ENCODE data around the gene TRMT1.

The TRMT1 gene

DNA sequence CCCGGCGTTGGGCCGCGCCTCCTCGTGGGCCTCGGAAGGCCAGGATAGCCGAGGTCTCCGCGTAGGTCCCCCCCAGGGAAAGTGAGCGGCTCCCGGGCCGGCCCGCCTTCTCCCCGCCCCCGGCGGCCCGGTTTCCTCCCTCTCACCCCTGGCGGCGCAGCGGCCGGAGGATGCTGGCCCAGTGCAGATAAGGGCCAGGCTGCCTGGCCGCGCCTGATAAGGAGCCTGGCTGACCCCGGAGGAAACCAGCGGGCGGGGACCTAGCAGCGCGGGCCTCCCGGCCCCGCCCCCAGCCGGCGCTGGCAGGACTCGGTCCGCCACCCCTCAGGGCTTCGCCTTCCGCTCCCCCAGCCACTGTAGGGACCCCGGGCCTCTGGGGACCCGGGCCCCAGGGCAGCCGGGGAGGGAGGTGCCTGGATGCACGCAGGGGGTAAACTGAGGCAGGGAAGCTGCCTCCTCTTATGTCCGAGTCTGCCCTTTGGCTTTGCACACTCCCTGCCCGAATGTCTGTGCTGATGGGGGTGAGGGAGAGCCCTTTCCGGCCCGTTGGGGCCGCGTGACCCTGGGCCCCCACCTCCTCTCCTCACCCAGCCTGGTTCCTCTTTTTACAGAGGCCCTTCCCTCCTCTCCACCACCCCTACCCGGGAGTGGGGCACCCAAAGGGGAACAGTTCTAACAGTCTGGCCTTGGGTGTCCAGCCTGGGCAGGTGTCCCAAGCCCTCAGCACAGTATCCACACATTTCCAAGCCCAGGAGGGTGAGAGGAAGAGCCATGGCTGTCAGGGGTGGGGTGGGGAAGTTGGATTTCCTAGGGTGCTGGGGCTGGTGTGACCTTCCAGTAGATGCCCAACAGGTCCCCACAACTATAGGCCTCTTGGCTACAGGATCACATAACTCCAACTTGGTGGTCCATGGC lies 13.6 kb downstream of the TRMT1 start, which contains the start of gene LYL1:
TSS of gene LYL1 (minus strand) at position 193 of the 915 bp plus-strand sequence. CDS start 1,687 bp downstream, outside the sequence.
- H3K27ac ChIP-seq, result peak within 1 kb of the TSS; percentile 85 to 95
- DNase-seq (ENCODE audit: low spot score), result peak; percentile 89
- TF ChIP-seq, protein P1, sequence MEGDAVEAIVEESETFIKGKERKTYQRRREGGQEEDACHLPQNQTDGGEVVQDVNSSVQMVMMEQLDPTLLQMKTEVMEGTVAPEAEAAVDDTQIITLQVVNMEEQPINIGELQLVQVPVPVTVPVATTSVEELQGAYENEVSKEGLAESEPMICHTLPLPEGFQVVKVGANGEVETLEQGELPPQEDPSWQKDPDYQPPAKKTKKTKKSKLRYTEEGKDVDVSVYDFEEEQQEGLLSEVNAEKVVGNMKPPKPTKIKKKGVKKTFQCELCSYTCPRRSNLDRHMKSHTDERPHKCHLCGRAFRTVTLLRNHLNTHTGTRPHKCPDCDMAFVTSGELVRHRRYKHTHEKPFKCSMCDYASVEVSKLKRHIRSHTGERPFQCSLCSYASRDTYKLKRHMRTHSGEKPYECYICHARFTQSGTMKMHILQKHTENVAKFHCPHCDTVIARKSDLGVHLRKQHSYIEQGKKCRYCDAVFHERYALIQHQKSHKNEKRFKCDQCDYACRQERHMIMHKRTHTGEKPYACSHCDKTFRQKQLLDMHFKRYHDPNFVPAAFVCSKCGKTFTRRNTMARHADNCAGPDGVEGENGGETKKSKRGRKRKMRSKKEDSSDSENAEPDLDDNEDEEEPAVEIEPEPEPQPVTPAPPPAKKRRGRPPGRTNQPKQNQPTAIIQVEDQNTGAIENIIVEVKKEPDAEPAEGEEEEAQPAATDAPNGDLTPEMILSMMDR (IDR thresholded peaks at IDR 0.05), result no peak

DNA sequence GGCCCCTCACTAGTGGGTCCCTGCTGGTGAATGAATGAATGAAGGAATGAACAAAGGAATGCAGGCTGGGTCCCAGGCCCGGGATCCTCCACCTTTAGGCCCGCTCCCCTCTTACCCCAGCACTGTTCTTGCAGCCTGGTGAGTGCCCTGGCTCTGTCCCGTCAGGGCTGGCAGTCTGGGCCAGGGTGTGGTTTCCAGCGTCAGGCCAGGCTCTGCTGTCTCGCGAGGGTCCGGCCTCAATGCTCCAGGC lies 14.2 kb downstream of the TRMT1 start:
- TF ChIP-seq, protein P1 (IDR thresholded peaks at IDR 0.05), result no peak
- Histone ChIP-seq H3K4me3 (peak overlapping the region; percentile 69), H3K27ac (peak overlapping the region; percentile 85 to 95)
- DNase-seq (ENCODE audit: low spot score), result no peak

More for the DNA sequence above, 13.6 kb downstream of the TRMT1 start, which contains the start of gene LYL1:
- H3K4me3 ChIP-seq, result peak within 1 kb of the TSS; percentile 69

DNA sequence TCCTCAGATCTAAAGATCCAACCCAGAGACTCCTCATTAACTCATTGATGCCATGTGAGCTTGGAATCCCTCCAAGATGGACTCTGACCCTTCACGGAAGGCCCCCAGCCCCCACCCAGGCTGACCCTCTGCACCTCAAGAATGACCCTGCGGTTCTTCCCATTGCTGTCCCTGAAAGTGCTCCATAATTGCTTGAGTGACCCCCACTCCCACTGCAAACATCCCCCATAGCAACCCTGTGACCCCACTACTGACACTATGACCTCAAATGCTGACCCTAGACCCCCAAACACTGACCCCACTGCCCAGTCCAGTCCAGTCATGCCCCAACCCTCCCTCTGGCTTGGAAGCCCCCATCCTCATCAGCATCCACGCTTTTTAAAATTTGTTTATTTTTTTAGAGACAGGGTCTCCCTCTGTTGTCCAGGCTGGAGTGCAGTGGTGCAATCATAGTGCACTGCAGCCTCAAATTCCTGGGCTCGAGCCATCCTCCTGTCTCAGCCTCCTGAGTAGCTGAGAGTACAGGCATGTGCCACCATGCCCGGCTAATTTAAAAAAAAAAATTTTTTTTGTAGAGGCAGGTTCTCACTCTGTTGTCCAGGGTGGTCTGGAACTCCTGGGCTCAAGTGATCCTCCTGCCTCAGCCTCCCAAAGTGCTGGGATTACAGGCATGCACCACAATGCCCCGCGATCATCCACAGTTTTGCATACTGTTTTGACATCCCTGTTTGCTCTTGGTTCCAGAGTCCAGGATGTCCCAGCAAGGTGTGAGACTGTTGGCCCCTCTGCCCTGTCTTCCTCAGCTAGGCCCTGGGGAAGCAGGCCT lies 14.7 kb downstream of the TRMT1 start:
- TF ChIP-seq, protein P1 (IDR thresholded peaks at IDR 0.05), result no peak
- peak overlapping the region; percentile 69 for H3K4me3 ChIP-seq
- no peak for DNase-seq (ENCODE audit: low spot score)
- H3K27ac ChIP-seq, result peak overlapping the region; percentile 85 to 95

DNA sequence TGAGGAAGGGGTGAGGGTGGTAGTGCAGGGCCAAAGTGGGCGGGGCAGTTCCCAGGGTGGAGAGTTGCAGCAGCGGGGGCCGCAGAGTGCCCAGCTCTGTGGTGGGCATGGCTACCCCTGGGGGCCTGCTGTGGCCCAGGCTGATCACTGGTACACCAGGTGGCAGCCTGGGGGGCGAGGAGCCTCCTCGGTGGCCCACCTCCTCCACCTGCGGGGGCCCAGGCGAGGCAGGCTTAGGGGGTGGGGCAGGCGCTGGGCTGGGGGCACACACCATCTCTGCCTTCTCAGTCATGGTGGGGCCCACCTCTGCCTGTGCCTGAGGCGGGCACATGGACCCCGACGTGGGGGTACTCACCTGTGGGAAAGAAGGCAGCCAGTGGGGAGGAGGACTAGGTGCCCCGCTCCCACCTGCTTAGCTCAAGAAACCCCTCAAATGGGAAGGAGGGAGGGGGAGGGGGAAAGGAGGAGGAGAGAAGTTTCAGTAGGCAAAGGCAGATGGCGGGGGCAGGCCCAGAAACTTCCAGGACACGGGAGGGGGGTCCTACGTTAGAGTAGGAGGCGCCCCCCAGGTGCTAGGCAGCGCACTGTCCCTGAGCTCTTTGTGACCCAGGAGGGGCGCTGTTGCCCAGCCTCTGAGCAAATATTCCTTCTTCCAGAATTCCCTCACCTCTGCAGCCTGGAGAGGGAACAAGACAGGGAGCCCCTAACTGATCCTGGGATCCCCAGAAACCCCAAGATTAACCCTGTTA lies 15.5 kb downstream of the TRMT1 start:
- no peak for DNase-seq (ENCODE audit: low spot score)
- Histone ChIP-seq H3K4me3 (peak overlapping the region; percentile 69), H3K27ac (peak overlapping the region; percentile 11 to 95)
- TF ChIP-seq, protein P1 (IDR thresholded peaks at IDR 0.05), result no peak

DNA sequence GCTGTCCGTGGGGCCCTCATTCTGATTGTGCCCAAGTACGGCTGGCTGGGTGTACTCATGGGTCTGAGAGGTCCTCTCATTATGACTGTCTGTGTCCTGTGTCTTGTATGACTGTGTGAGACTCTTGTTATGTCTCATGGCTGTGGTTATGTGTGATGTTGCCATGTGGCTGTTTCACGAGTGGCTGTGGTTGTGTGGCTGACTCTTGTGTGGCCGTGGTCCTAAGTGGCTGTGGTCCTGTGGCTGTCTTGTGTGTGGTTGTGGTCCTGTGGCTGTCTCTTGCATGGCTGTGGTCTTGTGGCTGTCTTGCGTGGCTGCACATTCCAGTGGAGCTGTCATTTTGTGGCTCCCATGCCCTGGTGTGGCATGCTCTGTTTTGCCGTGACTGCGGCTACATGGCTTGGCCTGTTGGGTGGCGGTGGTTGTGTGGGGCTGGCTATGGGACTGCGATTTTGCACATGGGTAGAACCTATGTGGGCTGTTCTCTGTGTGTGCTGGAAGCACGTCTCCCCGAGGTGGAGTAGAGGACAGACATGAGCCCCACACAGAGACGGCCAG lies 16.4 kb downstream of the TRMT1 start:
- TF ChIP-seq, protein P1 (IDR thresholded peaks at IDR 0.05), result no peak
- DNase-seq (ENCODE audit: low spot score), result no peak
- H3K27ac ChIP-seq, result peak overlapping the region; percentile 33 to 95
- H3K4me3 ChIP-seq, result peak overlapping the region; percentile 75
